Measurements from ENCODE around the gene CFAP61.
"Not testable (repeated sequence)": the region's sequence is repeated elsewhere in the genome, so short reads cannot be mapped to it uniquely, and the experiment has no call there.

Gene CFAP61

DNA sequence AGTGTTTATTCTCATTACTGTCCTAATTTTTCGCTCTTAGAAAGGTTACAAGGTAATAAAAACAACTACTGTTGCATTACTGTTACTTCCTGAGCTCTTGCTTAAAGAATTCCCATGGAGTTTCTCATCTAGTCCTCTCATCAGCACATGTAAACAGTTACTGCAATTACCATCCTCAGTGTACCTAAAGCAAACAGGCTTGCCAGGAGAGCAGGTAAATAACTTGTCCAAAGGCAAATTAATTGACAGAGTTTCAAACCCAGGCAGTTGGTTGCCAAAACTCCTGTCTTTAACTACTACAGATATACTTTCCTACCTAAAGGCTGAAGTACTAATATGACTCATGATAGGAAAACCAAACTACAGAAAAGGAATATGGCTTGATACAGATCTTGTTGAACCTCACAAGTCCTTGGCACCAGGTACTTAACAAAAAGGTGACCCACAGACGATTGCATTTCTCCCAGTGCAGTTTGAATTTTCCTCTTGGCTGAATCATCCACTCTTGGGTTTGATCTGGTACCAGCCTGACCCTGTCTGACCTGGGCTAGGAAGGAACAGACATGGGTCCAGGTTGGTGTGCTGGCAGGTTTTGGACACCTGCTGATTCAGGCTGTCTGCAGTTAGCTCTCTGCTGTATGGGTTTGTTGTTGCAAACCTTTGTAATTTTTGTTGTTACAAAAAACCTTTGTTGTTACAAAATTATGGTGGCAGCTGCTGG, 153.0 kb downstream of the CFAP61 start:
- in situ Hi-C loops (cut with MboI; ENCODE audit: low sequenced_read_pairs): no loop called here

DNA sequence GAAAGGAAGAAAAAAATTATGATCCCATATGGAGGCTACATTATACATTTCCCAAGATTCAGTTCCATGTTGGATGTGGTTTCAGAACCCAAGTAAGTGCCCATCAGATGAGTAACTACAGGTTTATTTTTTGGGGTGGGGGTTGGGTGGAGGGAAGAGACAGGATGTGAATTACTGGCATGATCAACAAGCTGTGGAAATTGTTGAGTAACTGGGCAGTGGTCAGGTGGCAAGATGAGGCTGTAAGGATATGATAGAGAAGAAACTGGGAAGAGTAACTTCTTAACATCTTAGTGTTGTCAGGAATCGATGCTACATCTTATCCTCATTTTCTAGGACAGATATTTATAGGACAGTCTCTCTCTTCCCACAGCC, 153.5 kb downstream of the CFAP61 start:
- in situ Hi-C loops (cut with MboI; ENCODE audit: low sequenced_read_pairs): no loop called here

DNA sequence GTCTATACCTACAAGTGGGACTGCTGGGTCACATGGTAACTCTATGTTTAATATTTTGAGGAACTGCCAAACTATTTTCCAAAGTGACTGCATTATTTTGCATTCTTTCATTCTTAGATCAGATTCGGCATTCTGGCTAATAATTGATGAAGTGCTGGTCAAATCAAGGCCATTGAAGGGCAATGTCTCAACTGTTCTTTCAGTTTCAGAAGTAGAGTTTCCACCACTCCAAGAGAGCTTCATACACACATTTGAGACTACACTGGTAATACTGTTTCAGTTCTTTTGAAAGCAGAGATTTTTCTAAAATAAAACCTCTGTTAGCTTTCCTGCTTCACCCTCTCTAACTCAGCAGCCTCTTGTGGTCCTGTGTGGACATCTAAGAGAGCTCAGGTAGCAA, 154.5 kb downstream of the CFAP61 start:
- in situ Hi-C loops (cut with MboI; ENCODE audit: low sequenced_read_pairs): no loop called here

DNA sequence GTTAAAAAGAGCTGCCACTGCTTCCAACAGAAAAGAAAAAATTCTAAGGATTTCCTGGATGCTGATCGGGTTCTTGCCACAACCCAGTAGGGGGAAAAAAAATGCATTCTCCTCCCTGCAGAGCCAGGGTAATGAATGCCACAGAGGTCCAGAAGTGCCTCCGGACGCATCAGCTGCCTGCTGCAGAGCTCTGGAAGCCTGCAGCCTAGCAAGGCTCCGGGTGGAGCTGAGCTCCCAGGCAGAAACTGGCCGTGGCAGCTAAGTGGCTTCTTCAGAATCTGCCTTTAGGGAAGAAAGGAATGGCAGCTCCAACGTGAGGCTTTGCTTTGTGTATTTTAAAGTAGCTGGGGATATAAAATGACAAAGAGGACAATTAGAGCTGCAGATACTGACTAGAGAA, 155.0 kb downstream of the CFAP61 start:
- in situ Hi-C loops (cut with MboI; ENCODE audit: low sequenced_read_pairs): no loop called here

DNA sequence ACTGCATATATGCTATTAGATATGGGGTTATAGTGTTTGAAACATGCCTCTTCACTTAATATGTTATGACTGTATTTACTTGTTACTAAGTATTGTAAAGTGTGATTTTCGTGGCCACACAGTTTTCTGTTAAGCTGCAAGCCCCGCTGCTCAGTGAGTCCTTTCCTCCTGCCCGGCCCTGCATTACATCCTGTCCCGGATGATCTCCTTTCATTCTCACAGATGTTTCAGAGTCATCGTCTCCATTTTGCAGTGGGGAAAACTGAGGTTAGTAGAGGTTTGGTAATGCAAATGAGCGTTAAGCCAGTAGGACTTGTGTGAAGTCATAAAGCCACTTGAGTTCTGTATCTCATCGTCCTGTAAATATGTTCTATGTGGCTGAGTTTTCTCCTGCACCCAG, 155.5 kb downstream of the CFAP61 start:
- in situ Hi-C loops (cut with MboI; ENCODE audit: low sequenced_read_pairs): no loop called here

DNA sequence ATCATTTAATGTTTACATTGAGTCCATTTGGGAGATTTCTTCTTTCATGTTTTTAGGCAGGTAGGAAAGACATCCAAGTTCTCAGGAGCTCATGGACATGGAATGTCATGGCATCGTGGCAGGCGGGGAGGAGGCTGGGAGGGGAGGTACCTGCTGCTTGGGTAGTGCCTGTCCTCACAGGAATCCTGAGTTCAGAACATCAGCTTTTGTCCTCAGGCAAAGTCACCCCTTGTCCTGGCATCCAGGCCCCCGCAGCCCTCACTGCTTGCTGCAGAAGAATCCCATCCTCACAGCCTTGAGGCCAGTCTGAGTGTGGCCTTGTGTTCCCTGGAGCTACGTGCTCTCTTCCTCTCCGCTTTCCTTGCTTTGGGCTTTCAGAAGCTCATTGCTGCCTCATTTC, 157.4 kb downstream of the CFAP61 start:
- in situ Hi-C loops (cut with MboI; ENCODE audit: low sequenced_read_pairs): no loop called here

DNA sequence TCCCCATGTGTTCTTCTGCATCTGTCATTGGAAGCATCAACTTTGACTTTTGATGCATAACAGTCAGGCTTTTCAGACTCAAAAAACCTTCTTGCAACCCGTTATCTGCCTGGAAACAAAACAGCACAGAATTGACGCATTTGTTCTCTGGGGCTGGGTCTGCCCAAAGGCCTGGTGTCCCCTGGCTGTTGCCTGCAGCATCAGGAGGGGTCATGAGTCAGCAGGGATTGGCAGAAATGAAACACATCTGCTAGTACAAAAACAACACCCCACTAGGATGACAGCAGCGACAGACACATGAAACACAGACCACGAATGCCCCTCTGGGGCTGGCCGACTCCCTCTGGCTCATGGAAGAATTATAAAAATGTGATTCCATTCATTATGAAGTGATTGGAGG, 158.0 kb downstream of the CFAP61 start:
- in situ Hi-C loops (cut with MboI; ENCODE audit: low sequenced_read_pairs): no loop called here

DNA sequence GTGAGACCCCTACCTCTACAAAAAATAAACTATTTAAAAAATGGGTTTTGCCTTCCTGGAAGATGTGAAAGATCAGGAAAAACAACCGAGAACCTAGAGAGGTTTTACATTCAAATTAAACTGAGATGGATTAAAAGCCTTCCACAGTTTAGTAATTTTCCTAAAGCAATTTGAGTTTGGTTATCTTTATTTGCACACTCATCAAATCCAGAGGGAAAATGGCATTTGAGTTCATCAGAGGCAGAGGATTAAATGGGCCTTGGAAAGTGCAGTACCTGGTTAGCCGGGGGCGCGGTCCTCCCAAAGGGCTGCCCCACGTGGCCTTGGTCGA, 158.6 kb downstream of the CFAP61 start:
- in situ Hi-C loops (cut with MboI; ENCODE audit: low sequenced_read_pairs): no loop called here

DNA sequence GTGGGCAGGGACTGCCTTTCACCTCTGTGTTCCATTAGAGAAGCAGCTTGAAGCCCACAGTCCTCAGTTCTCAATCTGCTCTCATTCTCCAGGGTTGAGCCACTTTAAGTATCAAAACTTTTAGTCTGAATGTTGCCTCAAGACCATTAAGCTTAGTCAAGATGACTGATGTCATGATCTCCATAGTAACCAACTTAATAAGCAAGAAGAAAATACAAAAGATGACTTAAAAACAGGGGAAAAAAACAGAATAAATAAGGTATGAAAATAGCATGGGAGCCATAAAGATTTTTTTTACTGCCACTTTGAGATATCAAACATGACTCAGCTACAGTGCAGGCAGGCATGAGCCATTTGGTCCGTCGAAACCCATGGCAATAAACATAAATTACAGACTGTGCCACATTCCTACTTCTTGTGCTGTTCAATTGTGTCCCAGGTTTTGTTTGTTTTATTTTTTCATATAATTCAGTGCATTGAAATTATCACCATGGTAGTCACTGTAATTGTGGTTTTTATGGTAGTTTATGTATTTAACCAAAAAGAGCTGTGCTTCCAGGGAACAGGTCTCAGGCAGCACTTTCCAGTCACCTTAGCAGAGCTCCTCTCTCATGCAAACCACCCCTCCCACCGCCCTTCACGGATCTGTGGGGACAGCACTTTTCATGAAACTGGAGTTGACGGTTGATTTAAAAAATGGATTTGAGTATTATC, 159.1 kb downstream of the CFAP61 start:
- in situ Hi-C loops (cut with MboI; ENCODE audit: low sequenced_read_pairs): no loop called here

DNA sequence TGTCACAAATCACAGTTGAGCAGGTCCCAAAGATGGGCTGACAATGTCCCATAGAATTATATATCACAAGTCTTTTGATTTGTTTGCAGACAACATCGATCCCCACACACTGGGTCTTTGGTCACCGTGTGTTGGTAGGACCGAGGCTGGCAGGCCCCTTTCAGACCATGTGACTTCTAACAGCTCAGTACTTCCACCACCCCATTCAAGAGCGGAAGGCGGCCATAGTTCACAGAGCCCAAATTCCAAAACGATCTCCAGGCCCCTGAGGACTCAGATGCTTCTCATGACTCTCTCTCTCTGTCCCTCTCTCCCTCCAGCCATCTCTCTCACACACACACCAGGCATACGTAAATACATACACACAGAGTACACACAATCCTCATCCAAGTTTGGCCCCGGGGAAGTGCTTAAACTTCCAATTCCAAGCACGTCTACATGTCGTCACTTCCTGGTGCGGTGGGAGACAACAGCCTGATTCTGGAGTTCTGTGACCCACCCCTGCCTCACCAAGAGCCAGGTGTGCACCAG, 159.7 kb downstream of the CFAP61 start:
- in situ Hi-C loops (cut with MboI; ENCODE audit: low sequenced_read_pairs): no loop called here

DNA sequence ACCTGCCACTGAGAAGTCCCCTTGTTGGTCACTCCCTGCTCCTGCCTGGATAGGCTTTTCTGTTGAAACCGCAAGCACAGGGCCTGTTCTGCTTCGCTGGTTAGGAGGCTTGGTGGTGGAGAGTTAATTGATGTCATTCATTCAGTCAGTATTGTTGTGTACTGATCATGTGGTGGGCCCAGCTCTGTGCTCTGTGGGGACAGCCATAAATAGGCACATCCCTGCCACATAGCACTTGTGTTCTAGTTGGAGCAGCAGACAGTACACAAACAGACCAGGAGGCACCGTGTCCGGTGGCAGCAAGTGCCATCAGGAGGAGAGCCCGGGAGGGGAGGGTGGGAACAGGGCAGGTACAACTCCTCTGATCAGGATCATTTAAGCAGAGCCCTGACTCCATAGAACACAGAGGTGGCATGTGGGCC, 160.4 kb downstream of the CFAP61 start:
- in situ Hi-C loops (cut with MboI; ENCODE audit: low sequenced_read_pairs): no loop called here

DNA sequence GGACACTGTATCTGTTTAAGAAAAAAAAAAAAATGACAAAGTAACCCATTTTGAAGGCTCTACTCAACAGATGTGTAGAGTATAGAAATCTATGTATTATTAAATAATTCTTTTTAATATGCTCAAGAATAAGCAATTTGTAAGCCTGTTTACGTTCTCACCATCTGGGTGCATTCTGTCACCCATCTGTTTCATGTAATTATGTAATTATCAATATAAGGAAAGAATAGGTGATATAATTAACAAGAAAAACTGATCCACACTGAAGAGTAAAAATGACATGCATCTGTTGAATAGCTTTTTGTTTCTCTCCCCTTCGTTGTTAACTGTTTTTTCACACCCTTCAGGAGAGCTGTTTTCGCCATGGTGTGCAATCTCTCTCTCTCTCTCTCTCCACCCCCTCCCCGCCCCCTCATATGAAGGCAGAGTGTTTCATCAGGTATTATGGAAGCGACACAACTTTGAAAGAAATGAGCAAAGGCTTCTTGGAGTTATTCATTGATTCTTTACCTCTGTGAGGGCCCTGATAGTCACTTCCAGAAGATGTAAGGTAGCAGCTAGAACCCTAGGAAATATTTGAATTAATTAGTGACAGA, 161.3 kb downstream of the CFAP61 start:
- in situ Hi-C loops (cut with MboI; ENCODE audit: low sequenced_read_pairs): no loop called here

DNA sequence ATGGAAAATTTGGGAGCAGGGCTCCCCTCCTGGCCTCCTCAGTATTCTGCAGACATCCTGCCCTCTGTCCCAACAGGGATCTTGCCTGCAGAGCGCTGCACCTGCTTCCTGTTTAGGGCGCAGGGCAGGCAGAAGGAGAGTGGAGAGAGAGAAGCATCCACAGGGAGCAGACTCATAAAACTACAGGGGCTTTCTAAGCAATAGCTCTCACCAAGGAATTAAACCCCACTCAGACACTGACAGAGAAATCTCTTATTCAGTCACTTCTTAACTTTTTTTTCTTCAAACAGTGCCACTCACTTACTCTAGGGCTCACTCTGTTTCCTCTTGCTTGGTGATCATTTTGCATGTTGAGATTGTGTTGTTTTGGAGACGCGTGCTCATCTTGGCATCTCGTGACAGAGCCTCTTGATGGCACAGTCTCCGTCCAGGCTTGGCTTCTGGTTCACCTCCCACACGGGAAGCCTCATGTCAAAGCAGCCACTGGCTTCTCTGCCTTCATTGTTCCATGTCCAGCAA, 162.5 kb downstream of the CFAP61 start:
- in situ Hi-C loops (cut with MboI; ENCODE audit: low sequenced_read_pairs): no loop called here

DNA sequence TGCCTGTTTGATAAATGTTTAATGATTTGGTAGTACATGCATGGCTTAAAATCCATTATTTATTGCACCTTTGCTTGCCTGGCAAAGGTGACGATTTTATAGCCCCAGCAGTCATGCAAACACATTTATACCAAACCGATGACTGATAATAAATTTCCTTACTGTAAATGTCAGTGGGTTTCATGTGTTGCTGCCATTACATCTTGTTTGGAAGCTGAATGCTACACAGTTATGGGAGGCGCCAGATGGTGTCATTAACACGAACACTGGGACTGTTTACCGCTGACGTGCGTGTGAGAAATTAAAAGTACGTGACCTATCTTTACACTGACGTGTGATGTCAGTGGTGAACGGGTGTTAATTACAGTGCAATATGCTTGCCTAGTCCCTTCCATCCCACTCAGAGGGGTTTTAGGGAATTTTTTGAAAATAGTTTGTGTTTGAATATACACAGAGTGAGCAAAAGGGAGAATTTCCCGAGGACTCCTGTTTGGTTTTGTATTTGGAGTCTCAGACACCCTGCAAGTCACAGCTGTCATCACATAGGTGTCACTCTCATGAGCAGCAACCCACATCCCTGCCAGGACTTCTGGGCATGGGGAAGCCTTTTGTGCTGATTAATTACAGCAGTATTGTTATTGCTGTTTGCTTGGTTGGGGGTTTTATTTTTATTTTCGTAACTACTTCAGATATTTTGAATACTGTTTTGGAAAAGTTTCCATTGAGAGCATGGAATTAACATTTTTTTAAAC, 163.8 kb downstream of the CFAP61 start:
- in situ Hi-C loops (cut with MboI; ENCODE audit: low sequenced_read_pairs): no loop called here

DNA sequence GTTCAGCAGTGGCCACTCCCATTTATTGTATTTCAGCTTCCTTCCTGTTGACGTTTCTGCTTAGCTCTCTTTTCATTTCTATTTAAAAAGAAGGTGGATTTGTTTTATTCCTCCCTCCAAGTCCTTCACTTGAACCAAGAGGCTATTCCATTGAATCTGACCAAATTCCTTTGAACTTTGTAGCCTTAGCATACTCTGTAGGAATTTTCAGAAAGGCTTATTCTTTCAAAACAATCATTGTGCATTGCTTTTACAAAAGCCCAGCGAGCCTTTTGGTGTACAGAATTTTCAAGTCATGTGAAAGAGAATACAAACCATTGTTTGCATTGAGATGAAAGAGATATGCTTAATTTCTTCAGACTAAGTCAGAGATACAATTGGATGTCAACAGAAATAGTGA, 164.6 kb downstream of the CFAP61 start:
- in situ Hi-C loops (cut with MboI; ENCODE audit: low sequenced_read_pairs): no loop called here

DNA sequence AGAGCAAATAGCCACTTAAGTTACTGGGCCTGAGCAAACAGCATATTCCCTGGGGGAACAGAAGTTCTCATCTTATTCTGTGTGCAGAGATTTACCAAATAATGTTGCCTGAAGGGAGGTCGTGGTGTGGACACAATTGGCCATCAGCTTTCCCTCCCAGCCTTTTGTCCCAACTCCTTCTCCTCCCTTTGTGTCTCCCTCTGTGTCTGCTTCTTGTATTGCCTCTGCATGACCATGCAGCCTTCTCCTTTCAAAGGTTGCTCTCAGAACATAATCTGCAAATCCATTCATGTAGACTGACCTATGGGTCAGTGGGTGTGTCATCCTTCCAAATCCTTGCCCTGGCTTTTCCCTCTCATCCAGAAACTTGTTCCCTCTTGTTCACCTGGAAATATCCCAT, 165.3 kb downstream of the CFAP61 start:
- in situ Hi-C loops (cut with MboI; ENCODE audit: low sequenced_read_pairs): no loop called here

DNA sequence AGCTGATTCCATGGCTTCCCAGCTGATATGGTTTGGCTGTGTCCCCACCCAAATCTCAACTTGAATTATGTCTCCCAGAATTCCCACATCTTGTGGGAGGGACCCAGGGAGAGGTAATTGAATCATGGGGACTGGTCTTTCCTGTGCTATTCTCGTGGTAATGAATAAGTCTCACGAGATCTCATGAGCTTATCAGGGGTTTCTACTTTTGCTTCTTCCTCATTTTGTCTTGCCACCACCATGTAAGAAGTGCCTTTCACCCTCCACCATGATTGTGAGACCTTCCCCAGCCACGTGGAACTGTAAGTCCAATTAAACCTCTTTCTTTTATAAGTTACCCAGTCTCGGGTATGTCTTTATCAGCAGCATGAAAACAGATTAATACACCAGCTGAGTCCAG, 165.8 kb downstream of the CFAP61 start:
- in situ Hi-C loops (cut with MboI; ENCODE audit: low sequenced_read_pairs): not testable (repeated sequence)

DNA sequence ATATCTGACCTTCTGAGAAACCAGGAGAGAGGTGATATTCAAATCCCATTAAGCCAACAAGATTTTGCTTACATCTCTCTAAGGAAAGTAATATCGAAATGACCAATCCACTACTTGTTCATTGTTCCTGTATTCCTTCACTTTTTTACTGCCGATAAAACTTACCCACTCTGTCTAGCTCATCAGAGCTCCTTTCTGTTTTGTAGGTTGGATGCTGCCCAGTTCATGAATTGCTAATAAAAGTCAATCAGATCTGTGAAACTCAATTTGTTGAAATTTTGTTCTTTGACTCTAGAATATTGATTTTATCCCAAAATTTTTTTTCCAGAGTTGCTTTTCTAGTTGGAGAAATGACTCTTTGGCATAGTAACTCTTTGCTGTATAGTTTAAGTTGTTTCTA, 166.7 kb downstream of the CFAP61 start:
- in situ Hi-C loops (cut with MboI; ENCODE audit: low sequenced_read_pairs): no loop called here

DNA sequence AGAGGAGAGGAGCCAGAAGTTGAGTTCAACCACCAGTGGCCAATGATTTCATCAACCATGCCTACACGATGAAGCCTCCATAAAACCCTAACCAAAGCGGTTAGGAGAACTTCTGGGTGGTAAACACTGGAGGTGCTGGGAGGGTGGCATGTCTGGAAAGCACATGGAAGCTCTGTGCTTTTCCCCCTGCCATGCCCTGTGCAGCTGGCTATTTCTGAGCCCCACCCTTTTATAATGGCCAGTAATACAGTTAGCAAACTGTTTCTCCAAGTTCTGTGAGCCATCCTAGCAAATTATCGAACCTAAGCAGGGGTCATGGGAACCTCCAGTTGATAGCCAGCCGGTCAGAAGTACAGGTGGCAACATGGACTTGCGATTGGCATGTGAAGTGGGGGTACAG, 167.8 kb downstream of the CFAP61 start:
- in situ Hi-C loops (cut with MboI; ENCODE audit: low sequenced_read_pairs): no loop called here

DNA sequence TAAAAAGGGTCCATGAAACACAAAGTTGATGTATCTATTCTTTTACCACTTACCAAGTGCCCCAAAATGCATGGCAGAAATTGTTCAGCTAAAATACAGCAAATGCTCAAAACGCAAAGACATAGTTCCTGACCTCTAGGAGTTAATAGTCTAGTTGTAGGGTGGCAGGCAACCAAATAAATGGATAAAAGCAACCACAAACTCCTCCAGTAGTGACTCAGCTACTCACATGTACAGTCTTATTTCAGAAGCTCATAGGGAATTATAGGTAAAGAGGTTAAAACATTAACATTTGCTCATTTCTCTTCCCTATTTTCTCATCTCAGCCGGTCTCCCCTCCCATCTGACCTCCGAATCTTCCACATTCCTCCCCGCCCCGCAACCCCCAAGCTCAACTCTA, 171.6 kb downstream of the CFAP61 start:
- in situ Hi-C loops (cut with MboI; ENCODE audit: low sequenced_read_pairs): no loop called here

DNA sequence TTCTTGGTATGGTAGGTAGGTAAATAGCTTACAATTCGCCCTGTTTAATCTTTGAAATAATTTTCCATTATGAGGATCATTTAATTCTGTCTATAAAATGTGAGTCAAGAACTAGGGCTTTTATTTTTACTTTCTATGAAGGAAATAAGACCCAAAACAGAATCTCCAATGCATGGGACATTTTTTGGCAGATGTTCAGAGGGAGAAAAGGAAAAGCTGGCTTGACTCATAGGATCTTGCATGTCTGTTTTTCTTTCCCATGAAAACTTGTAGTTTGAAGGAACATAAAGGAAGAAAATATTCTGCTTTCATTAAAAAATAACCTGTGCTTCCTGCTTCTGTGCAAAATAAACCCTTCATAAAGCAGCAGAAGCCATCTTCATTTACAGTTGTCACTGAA, 172.5 kb downstream of the CFAP61 start:
- in situ Hi-C loops (cut with MboI; ENCODE audit: low sequenced_read_pairs): no loop called here

All from HL-60/S4 treated with retinoic acid at 250 ng/mL for 4 days and 3 days (cell line).